ENCODE data around the gene ANKRD30A. TPM values are rescaled to one million over a fixed set of nuclear protein-coding genes. Genes with fewer than 3 reads are reported as not detected.

ANKRD30A gene
- total and polyA plus RNA-seq, 2 donors (not counting 3 experiments of a cell fraction or from before 2014, with no cell fraction given): not detected

DNA sequence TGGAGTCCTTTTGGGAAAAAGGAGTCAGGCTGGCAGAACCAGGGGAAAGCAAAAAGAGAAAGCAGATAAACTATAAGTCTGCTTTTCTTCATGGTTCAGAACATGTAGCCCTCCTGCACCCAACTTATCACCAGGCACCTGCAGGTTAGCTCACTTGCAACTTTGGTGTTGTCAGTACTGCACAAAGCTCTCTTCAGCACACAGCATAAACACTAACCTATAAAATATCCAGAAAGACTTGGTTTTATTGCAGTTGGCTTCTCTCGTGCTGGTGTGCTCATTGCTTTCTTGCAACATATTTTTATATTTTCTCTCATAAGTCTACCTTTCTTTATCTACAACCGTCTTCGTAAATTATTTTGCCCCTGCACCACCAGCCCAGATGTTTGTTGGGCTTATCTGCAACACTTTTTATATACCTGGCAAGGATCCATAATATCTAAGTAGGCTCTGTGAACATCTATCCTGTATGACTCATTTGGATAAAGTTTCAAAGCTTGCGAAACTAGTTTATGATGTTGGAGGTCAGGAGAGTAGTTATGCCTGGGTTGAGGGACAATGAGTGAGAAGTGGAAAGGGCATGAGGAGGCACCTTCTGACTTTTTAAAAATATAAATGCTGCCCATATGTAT, 164.6 kb downstream of the ANKRD30A start:
- no TSS peak for BruUV-seq (replicated peaks)
- H3K9me3 ChIP-seq (replicated peaks; ENCODE audit: control insufficient read depth, insufficient read depth, low read length): peaks cover 2% of the 10 kb centered on the region
- dilution Hi-C loops (cut with MboI; ENCODE audit: extremely low pct_ligation_motif_present, low sequenced_read_pairs) (no loop called here), intact Hi-C loops (cut with micrococcal nuclease) (no loop called here)
- no peak overlapping the region for H3K4me3 ChIP-seq (replicated peaks in 1 of 3; ENCODE audit: insufficient read depth in 1 of 3, low read depth in 1 of 3, low read length in 3 of 3)
- no peak for FAIRE-seq
- no peak for TF ChIP-seq CTCF (IDR thresholded peaks at IDR 0.05; ENCODE audit: extremely low read depth in 1 of 2, insufficient read depth in 1 of 2, low read depth in 1 of 2, low read length in 2 of 2)
- no peak for TF ChIP-seq MAX (IDR thresholded peaks at IDR 0.05; ENCODE audit: insufficient read depth, insufficient read length)
- TF ChIP-seq POLR2AphosphoS5 (IDR thresholded peaks at IDR 0.05; ENCODE audit: insufficient read depth, low read depth, low read length): no peak
- no peak for TF ChIP-seq MYC (IDR thresholded peaks at IDR 0.05; ENCODE audit: low read depth, low read length)
- CTCF ChIA-PET: no interaction called here
- no peak overlapping the region for H3K4me2 ChIP-seq (ENCODE audit: insufficient read depth, low read length)
- H3K9ac ChIP-seq (replicated peaks; ENCODE audit: extremely low read depth, insufficient read depth, low read length): no peak overlapping the region
- no peaks in the 10 kb centered on the region for H3K36me3 ChIP-seq (ENCODE audit: control insufficient read depth in 2 of 2, extremely low read depth in 1 of 2, insufficient read depth in 2 of 2, low read length in 2 of 2)
- DNase-seq (ENCODE audit: low read depth, low spot score): no peak
- no peaks in the 10 kb centered on the region for H3K9me1 ChIP-seq (replicated peaks; ENCODE audit: control insufficient read depth, extremely low read depth, insufficient read depth, low read length)
- H3K27me3 ChIP-seq (ENCODE audit: control insufficient read depth in 2 of 2, insufficient read depth in 2 of 2, low read length in 2 of 2): no peaks in the 10 kb centered on the region
- POLR2A ChIA-PET: no interaction called here
- H3K4me1 ChIP-seq (ENCODE audit: control insufficient read depth, extremely low read depth, insufficient read depth, low read length): no peaks in the 10 kb centered on the region
- H3K27ac ChIP-seq (ENCODE audit: insufficient read depth, low read depth, low read length): no peak overlapping the region
- H3K79me2 ChIP-seq (ENCODE audit: control insufficient read depth, insufficient read depth, low read length): no peaks in the 10 kb centered on the region
- H2AFZ ChIP-seq (ENCODE audit: low read depth, low read length): no peak overlapping the region
- no peaks in the 10 kb centered on the region for H4K20me1 ChIP-seq (replicated peaks; ENCODE audit: control insufficient read depth, extremely low read depth, insufficient read depth, low read length)

- Histone ChIP-seq H3K27me3 (ENCODE audit: control insufficient read depth in 2 of 2, insufficient read depth in 2 of 2, low read length in 2 of 2) (no peaks in the 10 kb centered on the region), H4K20me1 (replicated peaks; ENCODE audit: control insufficient read depth, extremely low read depth, insufficient read depth, low read length) (no peaks in the 10 kb centered on the region), H3K4me3 (replicated peaks in 1 of 3; ENCODE audit: insufficient read depth in 1 of 3, low read depth in 1 of 3, low read length in 3 of 3) (no peak overlapping the region), H3K9me1 (replicated peaks; ENCODE audit: control insufficient read depth, extremely low read depth, insufficient read depth, low read length) (no peaks in the 10 kb centered on the region), H3K4me1 (ENCODE audit: control insufficient read depth, extremely low read depth, insufficient read depth, low read length) (no peaks in the 10 kb centered on the region), H3K27ac (ENCODE audit: insufficient read depth, low read depth, low read length) (no peak overlapping the region), H3K9me3 (replicated peaks; ENCODE audit: control insufficient read depth, insufficient read depth, low read length) (peaks cover 8% of the 10 kb centered on the region), H2AFZ (ENCODE audit: low read depth, low read length) (no peak overlapping the region), H3K36me3 (ENCODE audit: control insufficient read depth in 2 of 2, extremely low read depth in 1 of 2, insufficient read depth in 2 of 2, low read length in 2 of 2) (no peaks in the 10 kb centered on the region), H3K79me2 (ENCODE audit: control insufficient read depth, insufficient read depth, low read length) (no peaks in the 10 kb centered on the region), H3K4me2 (ENCODE audit: insufficient read depth, low read length) (no peak overlapping the region), H3K9ac (replicated peaks; ENCODE audit: extremely low read depth, insufficient read depth, low read length) (no peak overlapping the region)
- CTCF ChIA-PET: no interaction called here
- POLR2A ChIA-PET: no interaction called here
- dilution Hi-C loops (cut with MboI; ENCODE audit: extremely low pct_ligation_motif_present, low sequenced_read_pairs): no loop called here
- DNase-seq (ENCODE audit: low read depth, low spot score) (no peak), FAIRE-seq (no peak)
- intact Hi-C loops (cut with micrococcal nuclease): no loop called here
- TF ChIP-seq FOS (IDR thresholded peaks at IDR 0.05; ENCODE audit: borderline replicate concordance, insufficient read depth, low read length) (no peak), POLR2A (IDR thresholded peaks at IDR 0.05; ENCODE audit: low read depth, low read length) (no peak), GATA2 (IDR thresholded peaks at IDR 0.05; ENCODE audit: insufficient read depth, insufficient read length, low read depth, low read length) (no peak), EZH2 (IDR thresholded peaks at IDR 0.05; ENCODE audit: borderline replicate concordance, low read depth, low read length, severe bottlenecking) (no peak), CTCF (IDR thresholded peaks at IDR 0.05; ENCODE audit: extremely low read depth in 1 of 2, insufficient read depth in 1 of 2, low read depth in 1 of 2, low read length in 2 of 2) (no peak)
- BruUV-seq (replicated peaks): no TSS peak
These were observed 175.9 kb downstream of the ANKRD30A start for GRCh38 chr10:37301271-37301670.
